Ovary (tissue), 9 donors: Measurements from ENCODE around the gene GGPS1. TPM values are rescaled to one million over a fixed set of nuclear protein-coding genes. Genes with fewer than 3 reads are reported as not detected.

Experiments used
- DNase-seq, 5 donors: peaks; one replicate each; pipeline ENCODE4 v3.0.0-alpha.2; 2019 to 2020
- H3K27ac ChIP-seq, 2 donors: fragments of 200-600 bp; one replicate each; pipeline versions ENCODE4 v1.5.1 to v1.8.0; 2019 to 2022
- H3K27me3 ChIP-seq: fragments of 200-600 bp; one replicate; pipeline ENCODE4 v1.8.0; 2022
- H3K36me3 ChIP-seq: fragments of 200-600 bp; sonication (generic); one replicate; pipeline ENCODE4 v1.5.1; 2019
- H3K4me1 ChIP-seq: one replicate; pipeline ENCODE4 v1.8.1; 2013; ENCODE audit warnings: mild to moderate bottlenecking, moderate library complexity; ENCODE audit not compliant: insufficient read depth
- H3K4me3 ChIP-seq: fragments of 200-600 bp; sonication (generic); one replicate; pipeline ENCODE4 v1.5.1; 2017
- H3K9me3 ChIP-seq, 2 donors: fragments of 200-600 bp in 1 of 2; sonication (generic) in 1 of 2; one replicate each; pipeline versions ENCODE4 v1.5.1 to v1.8.1; 2013 to 2019; ENCODE audit warnings: mild to moderate bottlenecking in 1 of 2, moderate library complexity in 1 of 2
- CTCF ChIP-seq, 3 donors: fragments of 450-650 bp in 2 of 3; fragments of 200-600 bp in 1 of 3; IDR thresholded peaks; one replicate each; pipeline versions ENCODE4 v1.5.1 to v1.8.0; 2016 to 2022; ENCODE audit warnings: antibody characterized with exemption in 3 of 3, mild to moderate bottlenecking in 1 of 3
- EP300 ChIP-seq: sonication (generic); formaldehyde crosslinking; IDR thresholded peaks from one replicate; pipeline ENCODE4 v1.6.1; 2017; ENCODE audit warnings: antibody characterized with exemption
- POLR2A ChIP-seq: fragments of 450-650 bp; IDR thresholded peaks from one replicate; pipeline ENCODE4 v1.6.1; 2017; ENCODE audit warnings: antibody characterized with exemption, mild to moderate bottlenecking, moderate library complexity
- WGBS, 3 donors: extraction: QIAGEN DNeasy Blood & Tissue Kit in 1 of 3; methylation state at CpG; one replicate each; pipeline versions ENCODE4 v1.1.5 to v1.1.7; 2013 to 2017; 5-methylcytosine and 5-hydroxymethylcytosine counted together
- intact Hi-C, 4 donors: fragments of 100-400 bp; cut with DNase I; formaldehyde crosslinking; loops; one replicate each; pipeline versions ENCODE4 v1.11.0 to v1.15.1; 2022 to 2023
- polyA plus RNA-seq, 2 donors: library from polyadenylated mRNA; stranded (reverse); fragments of 200-250 nt in 1 of 2; fragments of 350-450 nt in 1 of 2; fragmentation: Illumina TruSeq in 1 of 2; extraction: RNeasy Lipid Tissue Mini Kit (QIAGEN cat#74804) in 1 of 2; gene quantifications; one replicate each; pipeline ENCODE4 v1.2.3, GENCODE V29; 2013 to 2014
- total RNA-seq, 7 donors: library from RNA; depleted of rRNA in 2 of 7; stranded (reverse); fragments of >200 nt in 2 of 7; fragmentation: NEBNext Ultra II Directional in 3 of 7; extraction: Animal tissue kit (Norgen Biotek cat#: 25700) in 3 of 7; gene quantifications; one replicate each; pipeline versions ENCODE4 v1.1.0 to v1.2.4, GENCODE V29; 2016 to 2023
- donor health status: DM: no; HTN: no; CAD: no; lungs with moderate emphysema.
- donor health status: DM: no; HTN: no; CAD: no.
- donor health status: Bipolar disorder and iron deficiency.
- donor health status: DM: yes; HTN: yes; CAD: no.
- donor health status: DM: no; HTN: no; CAD: no.
- donor health status: DM: yes; HTN: yes; CAD: no.

The GGPS1 gene
- total and polyA plus RNA-seq, 9 donors: 15.3 to 42.4 (median 31.7) TPM

DNA sequence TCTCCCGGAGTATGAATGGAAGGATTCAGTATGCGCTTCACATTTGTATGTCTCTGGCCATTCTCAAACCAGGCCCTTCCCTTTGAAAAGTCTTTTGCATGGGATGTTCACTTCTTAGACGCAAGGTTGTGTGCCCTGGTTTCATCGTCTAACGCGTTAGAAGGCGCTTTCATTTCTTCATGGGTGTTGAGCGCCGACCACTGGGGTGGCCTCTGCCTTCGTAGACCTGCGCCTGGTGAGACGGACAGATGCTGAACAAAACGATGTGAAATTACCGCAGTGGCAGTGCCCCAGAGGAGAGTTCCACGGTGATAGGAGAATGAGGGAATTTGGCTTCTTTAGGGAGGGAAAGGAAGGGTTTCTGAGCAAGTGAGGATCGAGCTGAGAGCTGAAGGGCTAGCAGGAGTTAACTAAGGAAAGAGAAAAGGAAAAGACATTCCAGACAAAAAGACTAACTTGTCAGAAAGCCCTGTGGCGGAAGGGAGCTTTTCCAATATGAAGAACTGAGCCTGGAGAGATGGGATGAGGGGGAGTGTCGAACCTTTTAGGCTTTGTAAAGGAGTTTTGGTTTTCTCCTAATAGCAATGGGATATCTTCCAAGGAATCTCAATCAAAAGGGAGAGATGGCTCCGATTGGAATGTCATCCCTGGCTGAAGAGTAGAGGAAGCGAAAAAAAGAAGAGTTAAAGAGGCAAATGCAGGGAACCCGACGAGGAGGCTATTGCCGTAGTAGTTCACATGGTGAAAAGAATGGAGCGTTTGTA is 951 bp downstream of the GGPS1 start:
- 0 to 2% (median 1%) methylated on average over 24 of the region's 24 CpGs for WGBS, 3 donors
- Histone ChIP-seq H3K4me3 (peak overlapping the region; percentile 73), H3K36me3 (no peaks in the 10 kb centered on the region), H3K27ac (peak overlapping the region; percentile 82 to 89), H3K4me1 (peaks cover 6% of the 10 kb centered on the region), H3K27me3 (no peaks in the 10 kb centered on the region), H3K9me3 (no peaks in the 10 kb centered on the region)
- peak in 4 of 5 donors; percentile 26 to 47 (median 38) for DNase-seq
- intact Hi-C loops: no loop called here
- TF ChIP-seq EP300: no peak
- TF ChIP-seq POLR2A: no peak
- TF ChIP-seq CTCF (IDR thresholded peaks at IDR 0.05): no peak

DNA sequence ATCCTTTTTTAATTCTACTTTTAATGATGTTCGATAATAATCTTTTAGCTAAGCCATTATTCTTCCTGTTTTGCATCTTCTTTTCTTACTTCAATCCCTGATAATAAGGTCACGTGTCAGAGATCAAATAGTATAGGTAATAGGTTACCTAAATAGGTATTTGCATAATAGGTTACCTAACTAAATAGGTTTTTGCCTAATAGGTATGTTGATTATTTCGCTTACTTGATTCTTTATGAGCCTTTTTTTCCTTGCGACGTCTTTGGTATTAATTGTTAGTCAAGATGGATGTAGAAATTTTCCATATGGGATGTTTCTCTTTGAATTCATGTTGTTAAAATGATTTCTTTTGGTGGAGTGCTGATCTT is 2.5 kb downstream of the GGPS1 start:
- H3K27ac ChIP-seq: no peak overlapping the region

GRCh38 chr1:235331401-235331800 is 3.0 kb downstream of the GGPS1 start:
- TF ChIP-seq EP300 (no peak), POLR2A (no peak), CTCF (IDR thresholded peaks at IDR 0.05) (no peak)
- Histone ChIP-seq H3K4me1 (peaks cover 4% of the 10 kb centered on the region), H3K27ac (no peak overlapping the region), H3K4me3 (no peak overlapping the region), H3K27me3 (no peaks in the 10 kb centered on the region), H3K9me3 (no peaks in the 10 kb centered on the region), H3K36me3 (no peaks in the 10 kb centered on the region)
- intact Hi-C loops: no loop called here
- DNase-seq: no peak
- WGBS, 3 donors: 42 to 46% (median 45%) methylated on average over 3 of the region's 3 CpGs

More for the DNA sequence above, 2.5 kb downstream of the GGPS1 start:
- no peak for TF ChIP-seq CTCF (IDR thresholded peaks at IDR 0.05)
- TF ChIP-seq EP300: no peak
- TF ChIP-seq POLR2A: no peak
- H3K27me3 ChIP-seq: no peaks in the 10 kb centered on the region
- H3K4me1 ChIP-seq: peaks cover 4% of the 10 kb centered on the region
- DNase-seq: no peak
- no peaks in the 10 kb centered on the region for H3K36me3 ChIP-seq
- H3K9me3 ChIP-seq: no peaks in the 10 kb centered on the region
- WGBS, 3 donors: 81 to 87% (median 82%) methylated on average over 5 of the region's 5 CpGs
- intact Hi-C loops: no loop called here
- no peak overlapping the region for H3K4me3 ChIP-seq

- DNase-seq: no peak
- WGBS, 3 donors: 86 to 90% (median 90%) methylated on average over 4 of the region's 4 CpGs
- Histone ChIP-seq H3K27ac (no peak overlapping the region), H3K9me3 (no peaks in the 10 kb centered on the region), H3K36me3 (no peaks in the 10 kb centered on the region), H3K4me3 (no peak overlapping the region), H3K4me1 (no peaks in the 10 kb centered on the region), H3K27me3 (no peaks in the 10 kb centered on the region)
- intact Hi-C loops: no loop called here
- TF ChIP-seq EP300 (no peak), POLR2A (no peak), CTCF (IDR thresholded peaks at IDR 0.05) (no peak)
These were observed 8.5 kb downstream of the GGPS1 start for GRCh38 chr1:235336903-235337302.
